Lung (tissue), 12 donors: ENCODE data around the gene CASP1. TPM values are rescaled to one million over a fixed set of nuclear protein-coding genes. Genes with fewer than 3 reads are reported as not detected.

Experiments used
- ATAC-seq: fragments of 200-7000 bp; cut with Tn5 transposase; one replicate; pipeline ENCODE4 v1.9.1; 2020; ENCODE audit warnings: moderate number of reproducible peaks; ENCODE audit not compliant: insufficient read depth, low FRiP score
- DNase-seq, 3 donors: peaks; one replicate each; pipeline ENCODE4 v3.0.0-alpha.2; 2013 to 2017
- H3K27ac ChIP-seq, 2 donors: one replicate each; pipeline ENCODE4 v1.5.1; 2013; ENCODE audit warnings: mild to moderate bottlenecking in 2 of 2, moderate library complexity in 2 of 2, control low read depth in 1 of 2, inconsistent platforms in 1 of 2, low read depth in 1 of 2, low read length in 1 of 2
- H3K27me3 ChIP-seq, 3 donors: one replicate each; pipeline ENCODE4 v1.5.1; 2013; ENCODE audit warnings: low read length in 2 of 3; ENCODE audit not compliant: control insufficient read depth in 3 of 3, insufficient read depth in 3 of 3
- H3K36me3 ChIP-seq, 4 donors: one replicate each; pipeline ENCODE4 v1.5.1; 2013; ENCODE audit warnings: low read length in 4 of 4, mild to moderate bottlenecking in 1 of 4, moderate library complexity in 1 of 4; ENCODE audit not compliant: control insufficient read depth in 4 of 4, insufficient read depth in 4 of 4
- H3K4me1 ChIP-seq, 5 donors: one replicate each; pipeline ENCODE4 v1.5.1; 2013; ENCODE audit warnings: low read length in 5 of 5, mild to moderate bottlenecking in 2 of 5, moderate library complexity in 1 of 5; ENCODE audit not compliant: control insufficient read depth in 5 of 5, insufficient read depth in 5 of 5
- H3K4me3 ChIP-seq: one replicate; pipeline ENCODE4 v1.5.1; 2013; ENCODE audit warnings: mild to moderate bottlenecking, control low read depth, moderate library complexity
- H3K9ac ChIP-seq, 2 donors: one replicate each; pipeline ENCODE4 v1.5.1; 2013; ENCODE audit warnings: low read length in 2 of 2, control low read depth in 1 of 2; ENCODE audit not compliant: insufficient read depth in 1 of 2
- H3K9me3 ChIP-seq, 4 donors: one replicate each; pipeline ENCODE4 v1.5.1; 2013; ENCODE audit warnings: low read length in 3 of 4, mild to moderate bottlenecking in 1 of 4, moderate library complexity in 1 of 4; ENCODE audit not compliant: control insufficient read depth in 4 of 4, insufficient read depth in 3 of 4
- WGBS, 2 donors: extraction: QIAGEN DNeasy Blood & Tissue Kit; methylation state at CpG; one replicate each; pipeline ENCODE4 v1.1.7; 2013; 5-methylcytosine and 5-hydroxymethylcytosine counted together
- polyA plus RNA-seq, 2 donors: library from polyadenylated mRNA; stranded (reverse); fragments of 200-250 nt; gene quantifications; one replicate each; pipeline ENCODE4 v1.2.1, GENCODE V29; 2013
- total RNA-seq, 2 donors: library from RNA; depleted of rRNA in 1 of 2; stranded (reverse); fragments of >200 nt in 1 of 2; gene quantifications; one replicate each; pipeline ENCODE4 v1.2.1, GENCODE V29; 2014 to 2021
- TF ChIP-seq, protein P1 (sequence below): IDR thresholded peaks from 2 replicates; pipeline ENCODE4 v1.5.1; 2012; ENCODE audit warnings: mild to moderate bottlenecking; ENCODE audit errors: control extremely low read depth, extremely low read depth
- donor health status: control.
- donor health status: control.
- donor health status: Bipolar disorder and iron deficiency.
- donor health status: healthy.
- donor health status: DM: yes; HTN: yes; CAD: no.

The CASP1 gene
- total and polyA plus RNA-seq, 4 donors: 30.2 to 115 (median 44.6) TPM

DNA sequence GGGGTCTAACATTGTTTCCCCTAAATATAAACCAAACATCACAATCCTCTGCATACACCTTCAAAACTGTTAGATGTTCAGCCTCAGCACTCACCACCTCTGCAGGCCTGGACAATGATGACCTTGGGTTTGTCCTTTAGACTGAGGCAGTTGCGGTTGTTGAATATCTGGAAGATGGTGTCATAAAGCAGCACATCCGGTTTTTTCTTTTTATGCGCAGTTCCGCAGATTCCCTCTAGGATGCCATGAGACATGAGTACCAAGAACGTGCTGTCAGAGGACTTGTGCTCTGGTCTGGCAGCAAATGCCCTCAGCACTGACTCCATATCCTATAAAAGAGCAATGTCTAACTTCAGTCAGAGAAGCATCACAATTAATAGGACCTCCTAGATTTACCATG lies 34.8 kb downstream of the CASP1 start:
- ATAC-seq (no peak), DNase-seq (no peak)
- no peaks in the 10 kb centered on the region for H3K27me3 ChIP-seq
- no peak overlapping the region for H3K4me3 ChIP-seq
- no peaks in the 10 kb centered on the region for H3K36me3 ChIP-seq
- TF ChIP-seq, protein P1, sequence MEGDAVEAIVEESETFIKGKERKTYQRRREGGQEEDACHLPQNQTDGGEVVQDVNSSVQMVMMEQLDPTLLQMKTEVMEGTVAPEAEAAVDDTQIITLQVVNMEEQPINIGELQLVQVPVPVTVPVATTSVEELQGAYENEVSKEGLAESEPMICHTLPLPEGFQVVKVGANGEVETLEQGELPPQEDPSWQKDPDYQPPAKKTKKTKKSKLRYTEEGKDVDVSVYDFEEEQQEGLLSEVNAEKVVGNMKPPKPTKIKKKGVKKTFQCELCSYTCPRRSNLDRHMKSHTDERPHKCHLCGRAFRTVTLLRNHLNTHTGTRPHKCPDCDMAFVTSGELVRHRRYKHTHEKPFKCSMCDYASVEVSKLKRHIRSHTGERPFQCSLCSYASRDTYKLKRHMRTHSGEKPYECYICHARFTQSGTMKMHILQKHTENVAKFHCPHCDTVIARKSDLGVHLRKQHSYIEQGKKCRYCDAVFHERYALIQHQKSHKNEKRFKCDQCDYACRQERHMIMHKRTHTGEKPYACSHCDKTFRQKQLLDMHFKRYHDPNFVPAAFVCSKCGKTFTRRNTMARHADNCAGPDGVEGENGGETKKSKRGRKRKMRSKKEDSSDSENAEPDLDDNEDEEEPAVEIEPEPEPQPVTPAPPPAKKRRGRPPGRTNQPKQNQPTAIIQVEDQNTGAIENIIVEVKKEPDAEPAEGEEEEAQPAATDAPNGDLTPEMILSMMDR: no peak
- H3K9ac ChIP-seq: no peak overlapping the region
- H3K4me1 ChIP-seq: no peaks in the 10 kb centered on the region
- H3K9me3 ChIP-seq: no peaks in the 10 kb centered on the region
- WGBS, 2 donors: 90 to 93% methylated on average over 5 of the region's 5 CpGs
- no peak overlapping the region for H3K27ac ChIP-seq

DNA sequence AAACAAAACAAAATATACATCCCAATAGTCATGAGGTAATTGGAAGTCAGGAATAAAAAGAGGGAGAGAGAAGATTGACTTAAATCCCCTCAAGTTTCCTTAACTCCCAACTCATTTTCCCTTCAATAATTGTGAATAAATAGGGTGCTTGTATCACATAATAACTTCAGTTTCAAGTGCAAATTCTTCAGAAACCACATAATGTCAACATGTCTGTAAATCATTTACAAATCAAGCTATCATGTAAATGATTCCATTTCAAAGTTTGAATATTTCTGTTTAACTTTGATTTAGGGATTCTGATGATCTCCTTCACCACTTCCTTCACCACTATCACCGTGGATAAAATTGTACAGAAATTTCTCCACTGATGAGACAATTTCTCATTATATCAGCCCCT lies 35.2 kb downstream of the CASP1 start:
- H3K9me3 ChIP-seq: no peaks in the 10 kb centered on the region
- no peak for ATAC-seq
- H3K27me3 ChIP-seq: no peaks in the 10 kb centered on the region
- H3K9ac ChIP-seq: no peak overlapping the region
- no peaks in the 10 kb centered on the region for H3K36me3 ChIP-seq
- WGBS, 2 donors: 57 to 70% methylated on average over 1 of the region's 1 CpG
- TF ChIP-seq, protein P1: no peak
- H3K27ac ChIP-seq: no peak overlapping the region
- H3K4me1 ChIP-seq: no peaks in the 10 kb centered on the region
- no peak overlapping the region for H3K4me3 ChIP-seq
- no peak for DNase-seq

DNA sequence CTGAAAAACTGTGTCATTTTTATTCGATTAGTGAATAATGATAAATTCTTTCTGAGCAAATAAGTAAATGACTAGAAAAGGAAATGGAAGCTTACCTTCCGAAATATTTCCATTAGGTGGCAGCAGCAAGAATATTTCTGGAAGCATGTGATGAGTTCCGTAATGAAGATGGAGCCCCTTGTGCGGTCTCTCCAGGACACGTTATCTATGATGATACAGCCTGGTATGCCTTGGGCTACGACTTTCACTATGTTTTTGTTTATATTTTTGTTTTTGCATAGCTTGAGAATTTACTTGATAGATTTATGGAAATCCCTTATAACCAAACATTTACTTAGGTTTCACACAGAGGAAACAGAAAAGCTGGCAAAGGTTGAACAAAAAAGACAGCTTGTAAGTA lies 37.7 kb downstream of the CASP1 start:
- no peak for ATAC-seq
- 82 to 90% methylated on average over 6 of the region's 6 CpGs for WGBS, 2 donors
- TF ChIP-seq, protein P1: no peak

DNA sequence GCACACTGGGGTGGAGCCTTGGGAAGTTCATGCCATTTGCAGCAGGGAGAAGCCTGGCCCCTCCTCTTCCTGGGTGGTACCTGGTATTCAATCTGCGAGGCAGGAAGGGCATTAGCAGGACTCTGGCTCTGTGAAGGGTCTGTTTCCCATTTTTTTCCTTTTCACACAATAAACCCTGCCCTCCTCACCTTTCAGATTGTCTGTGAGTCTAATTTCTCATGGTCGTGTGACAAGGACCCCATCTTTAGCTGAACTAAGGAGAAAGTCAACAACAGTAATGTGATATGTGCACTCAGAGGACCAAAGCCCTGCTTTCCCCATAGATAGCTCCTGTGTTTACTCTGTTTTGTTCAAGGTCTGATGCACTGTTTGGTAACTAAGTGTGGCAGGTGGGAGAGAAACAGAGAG lies 39.9 kb downstream of the CASP1 start:
- ATAC-seq: no peak
- no peaks in the 10 kb centered on the region for H3K27me3 ChIP-seq
- WGBS, 2 donors: 68 to 82% methylated on average over 2 of the region's 2 CpGs
- no peak overlapping the region for H3K27ac ChIP-seq
- peaks cover 0 to 2% (median 0%) of the 10 kb centered on the region in 4 donors for H3K9me3 ChIP-seq
- H3K4me1 ChIP-seq: no peaks in the 10 kb centered on the region
- H3K4me3 ChIP-seq: no peak overlapping the region
- H3K36me3 ChIP-seq: no peaks in the 10 kb centered on the region
- no peak for DNase-seq
- no peak overlapping the region for H3K9ac ChIP-seq
- TF ChIP-seq, protein P1: no peak

More for the DNA sequence above, 37.7 kb downstream of the CASP1 start:
- Histone ChIP-seq H3K4me1 (no peaks in the 10 kb centered on the region), H3K27ac (no peak overlapping the region), H3K9ac (no peak overlapping the region), H3K36me3 (no peaks in the 10 kb centered on the region), H3K4me3 (no peak overlapping the region), H3K9me3 (no peaks in the 10 kb centered on the region), H3K27me3 (no peaks in the 10 kb centered on the region)
- no peak for DNase-seq
